GM18508 (cell line): Measurements from ENCODE around the gene RAMP3.

Source experiments
- ATAC-seq: cut with Tn5 transposase; IDR thresholded peaks from one replicate; pipeline ENCODE4 v1.9.1; 2021; ENCODE audit warnings: moderate number of reproducible peaks; ENCODE audit not compliant: insufficient read depth, unreplicated experiment

The RAMP3 gene

DNA sequence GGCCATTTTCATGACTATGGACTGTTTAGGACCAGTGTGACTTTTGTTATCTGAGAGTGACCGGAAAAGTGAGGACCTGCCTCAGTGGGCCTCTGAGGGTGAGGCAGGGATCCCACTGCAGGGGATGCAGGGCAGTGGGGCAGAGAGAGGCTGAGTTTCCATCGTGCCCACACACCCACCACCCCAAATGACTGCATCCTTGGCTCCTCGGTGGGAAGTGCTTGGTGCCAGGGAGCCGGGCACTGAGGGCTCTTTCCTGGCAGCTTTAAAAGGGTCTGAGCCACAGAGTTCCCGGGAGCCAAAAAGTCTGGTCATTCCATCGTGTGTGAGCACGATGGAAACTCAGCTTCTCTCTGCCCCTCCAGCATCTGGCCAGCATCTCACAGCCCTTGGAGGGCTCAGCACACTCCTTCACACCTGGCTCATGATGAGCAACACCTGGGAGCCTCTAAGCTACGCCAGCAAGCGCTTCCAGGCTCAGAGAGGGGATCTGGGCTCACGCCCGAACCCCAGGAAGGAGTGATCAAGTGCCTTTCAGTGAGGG is 59.1 kb downstream of the RAMP3 start:
- ATAC-seq: no peak

DNA sequence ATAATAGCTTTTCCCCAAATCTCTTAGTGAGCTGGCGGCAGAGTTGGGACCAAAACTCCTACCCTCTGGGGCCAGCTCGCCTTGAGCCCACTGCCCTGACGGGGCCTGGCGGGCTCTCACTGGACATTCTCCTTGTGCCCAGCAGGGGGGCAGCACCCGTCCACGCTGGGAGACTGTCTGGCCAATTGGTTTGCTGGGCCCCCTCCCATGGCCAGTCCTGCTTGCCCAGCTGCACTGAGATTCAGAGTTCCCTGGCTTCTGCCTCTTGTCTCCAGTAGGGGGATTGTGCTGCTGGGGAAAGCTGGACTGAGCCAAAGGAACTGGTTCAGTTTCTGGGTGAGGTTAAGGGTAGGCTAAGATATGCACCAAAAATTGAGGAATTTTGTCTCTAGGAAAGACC is 59.8 kb downstream of the RAMP3 start:
- no peak for ATAC-seq

DNA sequence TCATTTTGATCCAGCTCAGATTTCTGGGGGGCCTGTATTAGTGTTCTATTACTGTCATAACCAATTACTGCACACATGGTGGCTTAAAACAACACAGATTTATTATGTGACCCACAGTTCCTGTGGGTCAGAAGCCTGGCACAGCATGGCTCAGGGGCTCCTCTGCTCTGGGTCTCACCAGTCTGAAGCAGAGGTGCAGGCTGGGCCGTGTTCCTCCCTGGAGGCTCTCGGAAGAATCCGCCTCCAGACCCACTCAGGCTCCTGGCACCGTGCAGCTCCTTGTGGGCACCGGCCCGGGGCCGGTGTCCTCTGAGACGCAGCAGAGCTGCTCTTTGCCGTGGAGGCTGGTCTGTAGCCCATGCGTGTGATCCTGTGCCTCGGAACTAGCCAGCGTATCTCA is 61.5 kb downstream of the RAMP3 start:
- ATAC-seq: no peak

DNA sequence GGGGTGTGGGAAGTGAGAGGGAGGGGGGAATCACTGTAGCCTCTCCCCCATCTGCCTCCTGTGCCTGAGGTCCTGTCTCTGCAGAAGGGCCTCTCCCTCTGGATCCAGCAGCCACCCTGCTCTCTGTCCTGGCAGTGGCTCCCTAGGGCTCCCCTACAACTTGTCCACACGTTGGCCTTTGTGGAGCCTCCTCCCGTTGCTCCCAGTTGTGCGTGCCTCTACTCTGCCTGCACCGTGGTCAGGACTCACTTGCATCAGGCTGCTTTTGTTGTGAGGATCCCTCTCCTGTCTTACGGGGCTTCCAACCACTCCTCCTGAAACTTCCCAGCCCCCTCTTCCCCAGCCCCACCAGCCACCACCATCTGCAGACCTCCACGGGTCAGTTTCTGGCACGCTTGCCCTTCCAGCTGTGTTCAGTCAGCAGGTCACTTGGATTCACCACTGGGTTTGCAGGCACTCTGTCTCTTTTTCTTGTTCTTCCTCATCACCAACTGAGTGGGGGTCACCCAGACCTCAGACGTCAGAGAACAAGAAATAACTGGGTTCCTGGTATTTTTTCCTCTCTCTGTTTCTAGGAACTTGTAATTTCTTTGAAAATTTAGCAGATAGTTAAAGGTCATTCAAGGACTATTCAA is 62.3 kb downstream of the RAMP3 start:
- no peak for ATAC-seq

DNA sequence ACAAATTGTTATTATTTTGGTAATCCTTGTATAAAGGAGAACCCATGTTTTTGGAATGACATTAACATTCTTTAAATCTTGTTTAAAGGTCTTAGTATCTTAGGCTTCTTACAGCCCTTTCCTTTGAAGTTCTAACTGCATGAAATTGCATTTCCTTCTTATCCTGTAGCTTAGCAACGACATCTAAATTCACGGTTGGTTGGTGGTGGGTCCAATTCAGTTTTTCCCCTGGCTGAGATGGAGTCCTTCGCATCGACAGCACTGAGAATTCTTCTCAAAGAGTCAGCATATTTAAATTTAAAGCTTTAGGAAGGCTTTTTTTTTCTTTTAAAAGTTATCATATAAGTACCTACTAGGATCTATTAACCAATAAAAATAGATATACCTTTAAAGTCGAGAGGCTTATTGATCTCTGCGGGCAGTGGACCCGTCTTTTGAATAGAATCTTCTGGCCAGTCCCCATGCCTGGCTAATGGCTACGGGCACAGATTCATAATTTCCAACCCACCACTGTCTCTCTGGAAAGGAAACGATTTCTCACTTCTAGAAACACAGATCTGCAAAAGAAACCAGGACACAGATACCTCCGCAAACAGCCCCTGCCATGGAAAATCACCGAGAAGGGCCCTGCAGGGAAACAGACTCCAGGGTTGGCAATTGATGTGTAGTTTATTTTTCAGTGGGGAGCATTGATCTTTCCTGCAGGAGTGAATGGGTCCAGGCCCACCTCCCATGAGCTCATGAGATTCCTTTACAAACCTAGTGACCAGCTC is 63.4 kb downstream of the RAMP3 start:
- ATAC-seq: no peak

DNA sequence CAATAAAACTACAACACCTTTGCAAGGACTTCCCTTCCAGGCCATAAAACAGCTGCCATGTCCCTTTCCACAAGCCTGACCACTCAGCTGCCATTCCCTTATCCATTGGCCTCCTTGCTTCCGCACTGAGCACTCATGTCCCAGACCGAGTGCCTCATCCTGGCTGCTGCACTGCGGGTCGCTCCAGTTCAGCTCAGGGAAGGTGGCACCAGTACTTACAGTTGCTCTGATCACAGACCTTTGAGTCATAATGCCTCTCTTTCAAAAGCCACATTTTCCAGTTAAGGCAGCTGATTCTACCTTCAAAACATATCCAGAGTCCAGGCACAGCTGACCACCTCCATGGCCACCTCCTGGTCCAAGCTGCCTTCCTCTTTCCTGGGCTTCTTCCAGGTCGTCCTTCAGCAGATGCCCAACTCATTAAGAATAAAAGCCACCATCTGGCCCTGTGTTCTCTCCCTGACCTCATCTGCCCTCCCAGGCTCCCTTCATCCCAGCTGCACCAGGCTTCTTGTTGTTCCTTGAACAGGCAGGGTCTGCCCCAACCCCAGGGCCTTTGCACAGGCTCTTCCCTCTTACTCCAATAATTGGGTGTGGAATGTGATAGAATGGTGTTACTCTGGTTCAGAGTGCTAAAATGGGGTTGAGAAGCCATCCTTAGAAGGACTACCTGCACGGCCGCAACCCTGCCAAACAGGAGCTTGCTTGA is 64.5 kb downstream of the RAMP3 start:
- no peak for ATAC-seq

DNA sequence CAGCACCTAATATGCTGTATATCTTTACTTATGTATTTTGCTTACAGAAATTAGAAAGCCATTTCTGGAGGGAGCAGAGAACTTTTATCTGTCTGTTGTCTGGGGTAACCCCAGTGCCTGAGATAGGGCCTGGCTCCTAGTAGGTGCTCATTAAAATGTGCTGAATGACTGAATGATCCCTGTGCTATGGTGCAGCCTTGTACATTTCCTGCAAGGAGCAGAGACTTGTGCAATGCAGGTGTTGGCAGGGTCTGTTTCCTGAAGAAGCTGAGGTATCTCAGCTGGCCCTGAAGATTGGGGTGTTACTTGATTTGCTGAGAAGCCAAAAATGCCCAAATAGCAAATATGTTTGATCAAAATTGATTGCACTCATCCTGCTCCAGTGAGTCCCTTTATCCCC is 65.5 kb downstream of the RAMP3 start:
- no peak for ATAC-seq

DNA sequence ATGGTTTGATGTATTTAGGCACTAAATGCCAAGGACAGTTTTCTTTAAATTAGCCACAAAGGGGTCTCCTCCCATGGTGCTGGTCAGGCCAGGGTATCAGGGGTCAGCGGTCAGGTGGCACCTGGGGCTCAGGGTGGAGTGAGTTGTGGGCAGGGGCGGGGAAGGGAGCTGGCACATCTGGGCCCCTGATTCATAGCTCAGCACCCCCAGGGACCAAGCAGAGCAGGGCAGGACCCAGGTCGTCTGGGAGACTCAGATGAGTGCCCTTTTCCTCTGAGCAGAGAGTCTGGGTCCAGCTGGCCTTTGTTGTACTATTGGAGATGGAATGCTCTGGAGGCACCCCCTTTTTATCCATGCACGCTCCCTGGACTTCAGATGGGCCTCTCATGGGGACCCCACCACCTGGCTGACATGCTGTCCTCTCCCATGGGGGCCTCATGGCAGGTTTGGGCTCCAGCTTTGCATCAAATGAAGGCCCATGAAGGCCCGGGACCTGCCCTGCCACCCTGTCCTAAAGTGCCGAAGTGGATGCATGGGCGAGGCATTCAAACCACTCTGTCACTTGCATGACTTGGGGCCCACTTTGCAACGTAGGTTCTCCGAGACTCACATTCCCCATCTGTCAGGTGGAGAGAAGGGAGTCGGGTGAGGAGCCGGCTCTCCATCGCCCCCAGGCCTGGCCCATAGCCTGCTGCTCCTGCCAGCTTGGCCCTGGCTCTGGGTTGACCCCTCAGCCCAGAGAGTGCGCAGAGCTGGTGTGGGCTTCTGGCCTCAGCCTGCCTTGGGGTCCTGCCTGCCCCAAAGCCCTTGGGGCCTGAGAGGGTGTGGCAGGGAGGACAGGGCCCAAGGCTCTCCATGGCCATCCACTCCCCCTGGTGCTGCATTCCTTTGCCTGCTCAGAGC is 66.4 kb downstream of the RAMP3 start:
- ATAC-seq: no peak

DNA sequence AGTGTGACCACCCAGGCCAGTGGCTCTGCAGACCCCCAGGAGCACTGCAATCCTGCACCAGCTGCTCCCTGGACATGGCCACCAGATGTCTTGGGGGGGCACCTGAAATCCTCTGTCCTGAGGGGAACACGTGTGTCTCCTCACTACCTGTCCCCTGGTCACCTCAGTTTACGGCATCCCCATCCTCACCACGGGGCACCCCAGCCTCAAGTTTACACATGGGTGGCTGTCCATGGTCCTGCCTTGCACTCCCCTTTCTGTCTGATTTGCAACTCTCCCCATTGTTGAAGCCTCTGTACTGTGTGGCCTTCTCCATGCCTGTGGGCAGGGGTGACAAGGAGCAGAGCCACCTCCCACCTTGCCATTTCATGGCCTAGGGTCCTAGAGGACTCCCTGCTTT is 67.2 kb downstream of the RAMP3 start:
- ATAC-seq: no peak

DNA sequence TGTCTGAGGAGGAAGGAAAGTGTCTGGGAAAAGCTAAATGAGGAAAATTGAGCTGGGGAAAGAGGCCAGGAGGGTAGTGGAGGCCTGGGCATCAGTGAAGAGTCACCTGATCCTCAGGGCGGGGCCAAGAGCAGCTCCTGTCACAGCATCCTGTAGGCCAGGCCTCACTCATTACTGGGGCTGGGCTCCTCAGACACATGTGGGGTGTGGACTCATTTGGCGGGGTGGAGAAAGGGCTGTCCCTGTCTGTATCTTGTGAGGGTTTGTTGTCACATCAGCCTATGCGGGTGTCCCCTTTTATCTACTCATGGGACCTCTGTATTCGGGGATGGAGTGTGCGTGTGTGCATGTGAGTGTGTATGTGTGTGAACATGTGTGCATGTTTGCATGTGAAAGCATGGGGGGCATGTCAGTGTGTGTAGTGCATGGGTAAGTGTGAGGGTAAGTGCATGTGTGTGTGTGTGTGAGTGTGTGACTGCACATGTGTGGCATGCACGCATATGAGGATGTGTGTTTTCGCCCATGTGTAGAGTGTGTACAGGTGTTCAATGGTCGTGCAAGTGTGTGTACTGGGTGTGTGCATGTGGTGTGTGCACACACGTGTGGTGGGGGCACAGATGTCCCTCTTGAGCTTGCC is 67.8 kb downstream of the RAMP3 start:
- ATAC-seq: no peak

DNA sequence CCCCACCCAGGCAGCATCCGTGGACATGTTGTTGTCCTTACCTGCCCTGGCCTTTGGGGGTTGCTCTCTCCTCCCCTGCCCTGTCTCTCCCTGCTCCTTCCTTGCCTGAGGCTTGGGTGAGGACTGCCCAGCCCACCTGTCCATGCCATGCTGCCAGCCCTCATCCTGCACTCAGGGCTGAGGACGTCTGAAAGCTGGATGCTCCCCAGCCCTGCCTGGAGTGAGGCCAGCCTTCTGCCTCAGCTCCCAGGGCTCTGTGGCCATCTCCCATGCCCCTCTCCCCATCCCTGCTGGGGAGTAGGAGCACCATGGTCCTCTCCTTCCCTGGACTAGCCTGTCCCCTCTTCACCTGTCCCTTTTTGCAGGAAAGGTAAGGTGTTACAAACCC is 68.4 kb downstream of the RAMP3 start:
- no peak for ATAC-seq

DNA sequence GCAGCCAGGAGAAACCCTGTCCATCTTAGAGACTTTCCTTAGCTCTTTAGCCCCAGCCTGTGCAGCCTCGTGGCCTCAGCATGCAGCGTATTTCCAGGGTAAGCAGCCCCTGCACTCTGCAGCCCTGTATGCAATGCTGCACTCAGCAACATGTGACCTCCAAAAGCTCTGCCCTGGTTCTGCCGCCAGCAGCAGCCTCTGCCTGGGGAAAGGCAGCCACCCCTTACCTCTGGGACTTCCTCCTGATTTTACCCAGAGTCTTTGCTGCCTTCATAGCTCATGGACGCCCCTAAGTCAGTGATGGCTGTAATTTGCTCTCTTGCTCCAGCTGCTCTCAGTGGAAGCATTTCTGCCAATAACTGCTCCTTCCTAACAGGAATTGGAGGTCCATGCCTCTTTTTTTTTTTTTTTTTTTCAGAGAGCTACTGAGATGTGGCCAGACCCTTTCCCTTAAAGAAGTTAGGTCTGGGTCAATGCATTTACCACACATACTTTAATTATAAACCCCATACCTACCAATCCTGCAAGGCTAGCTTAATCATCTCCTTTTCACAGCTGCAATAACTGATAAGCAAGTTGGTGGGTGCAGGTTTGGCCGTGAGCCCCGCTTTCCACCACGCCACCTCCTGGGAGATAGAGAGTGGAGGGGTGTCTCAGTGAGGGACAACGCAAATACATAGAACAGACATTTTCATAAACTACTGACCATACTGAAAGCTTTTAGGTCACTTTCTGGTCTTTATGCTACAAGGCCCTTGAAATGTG is 71.7 kb downstream of the RAMP3 start:
- ATAC-seq: no peak

DNA sequence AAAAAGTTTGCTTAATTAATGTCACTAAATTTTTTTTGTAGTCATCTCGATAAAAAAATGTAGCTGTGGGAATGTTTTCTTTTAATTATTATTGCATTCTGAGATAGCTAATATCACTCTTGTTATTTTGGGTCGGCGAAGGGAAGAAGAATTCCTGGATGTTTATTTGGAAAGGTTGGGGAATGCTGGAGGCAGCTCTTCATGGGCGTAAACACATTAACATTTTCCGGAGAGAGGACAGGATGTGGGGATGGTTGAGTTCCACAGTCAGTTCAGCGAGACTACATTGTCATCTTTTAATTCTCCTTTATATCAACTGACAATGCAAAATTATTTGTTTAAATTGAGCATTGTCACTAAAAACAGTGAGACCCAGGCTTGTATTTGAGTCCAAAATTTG is 72.5 kb downstream of the RAMP3 start:
- no peak for ATAC-seq

DNA sequence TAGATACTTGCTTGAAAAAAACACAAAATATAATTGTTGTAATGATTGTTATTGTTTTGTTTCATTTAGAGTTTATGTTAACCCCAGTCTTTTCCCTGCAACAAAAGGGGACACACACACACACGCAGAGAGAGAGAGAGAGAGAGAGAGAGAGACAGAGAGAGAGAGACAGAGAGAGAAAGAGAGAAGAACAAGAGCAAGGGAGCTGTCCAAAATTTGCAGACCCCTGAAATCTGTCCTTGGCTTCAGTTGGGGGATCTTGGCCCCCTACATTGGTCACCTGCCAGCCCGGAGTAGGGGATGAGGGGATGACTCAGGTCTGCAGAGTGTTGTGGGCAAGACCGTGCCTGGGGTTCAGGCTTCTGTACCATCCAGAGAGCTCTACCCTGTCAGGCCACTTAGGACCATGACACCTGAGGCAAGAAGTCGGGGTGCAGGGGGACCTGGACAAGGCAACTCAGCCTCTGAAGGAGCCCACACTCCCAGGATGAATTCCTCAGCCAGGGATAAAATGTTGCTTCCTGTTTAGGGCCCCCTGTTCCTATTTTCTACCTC is 73.1 kb downstream of the RAMP3 start:
- ATAC-seq: no peak

DNA sequence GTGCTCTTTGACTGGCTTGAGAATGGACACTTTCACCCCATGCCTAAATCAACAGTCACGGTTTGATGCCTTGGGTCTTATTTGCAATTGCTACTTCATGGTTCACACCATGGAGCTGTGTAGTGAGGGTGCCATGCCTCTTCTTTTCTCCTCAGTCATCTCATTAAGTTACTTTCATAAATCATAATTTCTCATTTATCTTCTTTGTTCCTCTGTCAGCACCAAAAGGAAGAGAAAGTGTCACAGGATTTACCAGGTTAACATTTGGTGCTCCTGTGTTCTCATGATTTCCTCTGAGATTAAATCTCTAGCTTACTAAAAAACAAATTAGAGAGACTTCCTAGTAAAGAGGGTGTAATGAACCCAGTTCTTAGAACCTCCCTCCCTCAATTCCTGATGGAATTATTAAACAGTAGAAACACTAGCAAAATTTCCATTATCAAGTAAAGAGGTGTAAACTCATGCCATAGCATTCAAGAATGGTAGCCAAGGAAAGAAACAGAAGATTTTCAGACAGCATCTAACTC is 75.7 kb downstream of the RAMP3 start:
- no peak for ATAC-seq
